HS-27A (cell line): ENCODE results near the gene CDH13.

Experiments
- DNase-seq: peaks from one replicate; pipeline ENCODE4 v3.0.0-alpha.2; 2012; ENCODE audit warnings: low read depth, missing footprints

The CDH13 gene

DNA sequence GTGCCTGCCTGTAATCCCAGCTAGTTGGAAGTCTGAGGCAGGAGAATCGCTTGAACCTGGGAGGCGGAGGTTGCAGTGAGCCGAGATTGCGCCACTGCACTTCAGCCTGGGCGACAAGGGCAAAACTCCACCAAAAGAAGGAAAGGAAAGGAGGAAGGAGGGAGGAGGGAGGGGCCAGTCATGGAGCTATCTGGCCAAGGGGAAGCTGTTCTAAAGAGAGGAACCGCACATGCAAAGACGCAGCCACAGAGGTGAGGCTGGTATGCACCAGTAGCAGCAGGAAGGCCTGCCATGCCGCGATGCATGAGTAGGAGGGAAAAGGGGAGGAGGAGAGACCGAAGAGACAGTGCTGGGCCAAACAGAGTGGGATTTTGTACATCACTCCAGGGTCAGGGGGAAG lies 1216.9 kb downstream of the CDH13 start:
- no peak for DNase-seq

DNA sequence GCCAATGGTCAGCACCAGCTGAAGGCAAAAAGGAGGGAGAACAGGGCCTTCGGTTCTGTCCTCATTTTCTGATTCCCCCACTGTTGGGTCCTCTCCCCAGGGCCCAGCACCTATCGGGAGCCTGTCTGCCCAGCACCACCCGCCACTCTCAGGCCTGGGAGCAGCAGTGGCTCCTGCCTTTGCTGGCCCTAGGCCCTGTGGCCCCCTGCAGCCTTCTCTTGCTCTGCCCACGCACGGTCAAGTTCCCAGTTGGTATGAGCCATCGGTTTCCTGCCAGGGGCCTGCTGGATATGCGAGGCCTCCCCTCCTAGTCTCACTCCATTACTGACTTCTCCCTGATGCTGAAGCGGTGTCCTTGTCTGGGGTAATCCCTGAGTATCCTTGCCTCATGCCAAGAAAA lies 1218.5 kb downstream of the CDH13 start:
- no peak for DNase-seq

DNA sequence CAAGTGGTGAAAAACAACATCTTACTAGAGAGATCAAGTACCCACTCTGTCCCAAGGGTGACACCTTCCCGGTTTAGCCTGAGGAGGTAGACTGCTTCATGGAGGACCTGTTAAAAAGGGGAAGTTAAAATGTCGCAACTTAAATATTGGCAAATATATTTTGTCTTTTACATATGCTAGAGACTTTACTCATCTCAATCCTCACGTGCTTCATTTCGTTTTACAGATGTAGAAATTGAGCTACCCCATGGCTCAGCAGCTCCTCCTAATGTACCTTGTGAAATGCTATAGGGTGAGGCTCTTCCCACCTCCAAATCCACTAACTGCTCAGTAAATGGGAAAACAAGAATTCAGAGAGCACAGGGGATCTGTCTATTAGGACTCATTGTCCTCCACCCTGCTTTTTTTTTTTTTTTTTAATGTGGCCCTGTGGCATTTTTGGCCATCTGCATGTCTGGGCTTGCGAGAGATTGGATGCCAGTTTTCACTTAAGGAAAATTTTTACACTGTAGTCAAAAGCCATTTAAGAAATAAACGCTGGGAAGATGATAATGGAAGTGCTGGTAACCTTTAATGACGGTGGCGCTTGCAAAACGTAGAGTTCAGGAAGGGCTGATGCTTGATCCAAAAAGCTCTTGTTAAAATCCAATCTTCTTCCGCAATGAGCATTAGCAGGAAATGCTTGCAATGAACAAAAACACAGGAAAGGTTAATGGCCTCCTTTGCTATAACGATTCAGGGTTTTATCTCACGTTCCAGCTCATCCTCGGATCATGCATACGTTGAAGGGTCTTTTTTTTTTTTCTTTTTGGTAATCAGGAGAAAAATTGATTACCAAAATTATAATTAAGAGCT lies 1220.8 kb downstream of the CDH13 start:
- DNase-seq = no peak

DNA sequence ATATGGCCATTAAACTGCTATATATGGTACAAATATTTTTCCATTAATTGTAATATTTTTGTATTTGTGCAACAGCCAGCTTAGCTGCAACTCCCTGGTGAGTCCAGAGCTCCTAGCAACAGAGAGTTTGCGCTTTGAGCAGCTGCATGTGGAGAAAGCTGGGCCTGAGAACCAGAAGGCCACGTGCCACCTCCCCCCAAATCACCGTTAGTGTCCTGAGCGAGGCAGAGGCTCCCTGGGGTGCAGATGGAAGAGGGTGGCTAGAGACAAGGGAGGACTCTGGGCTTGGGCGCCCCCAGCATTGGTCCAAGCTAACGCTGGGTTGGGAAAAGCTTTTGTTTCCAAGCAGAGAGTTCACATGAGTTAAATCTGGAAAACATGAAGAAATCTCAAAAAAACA lies 1222.7 kb downstream of the CDH13 start:
- no peak for DNase-seq
